ENCODE data around the gene AGFG2. TPM values are rescaled to one million over a fixed set of nuclear protein-coding genes. Genes with fewer than 3 reads are reported as not detected.

The AGFG2 gene
- total and polyA plus RNA-seq, 2 of the 13 experiments (the other 11 are each of a cell fraction or from before 2014, with no cell fraction given) = 125 to 132 TPM

DNA sequence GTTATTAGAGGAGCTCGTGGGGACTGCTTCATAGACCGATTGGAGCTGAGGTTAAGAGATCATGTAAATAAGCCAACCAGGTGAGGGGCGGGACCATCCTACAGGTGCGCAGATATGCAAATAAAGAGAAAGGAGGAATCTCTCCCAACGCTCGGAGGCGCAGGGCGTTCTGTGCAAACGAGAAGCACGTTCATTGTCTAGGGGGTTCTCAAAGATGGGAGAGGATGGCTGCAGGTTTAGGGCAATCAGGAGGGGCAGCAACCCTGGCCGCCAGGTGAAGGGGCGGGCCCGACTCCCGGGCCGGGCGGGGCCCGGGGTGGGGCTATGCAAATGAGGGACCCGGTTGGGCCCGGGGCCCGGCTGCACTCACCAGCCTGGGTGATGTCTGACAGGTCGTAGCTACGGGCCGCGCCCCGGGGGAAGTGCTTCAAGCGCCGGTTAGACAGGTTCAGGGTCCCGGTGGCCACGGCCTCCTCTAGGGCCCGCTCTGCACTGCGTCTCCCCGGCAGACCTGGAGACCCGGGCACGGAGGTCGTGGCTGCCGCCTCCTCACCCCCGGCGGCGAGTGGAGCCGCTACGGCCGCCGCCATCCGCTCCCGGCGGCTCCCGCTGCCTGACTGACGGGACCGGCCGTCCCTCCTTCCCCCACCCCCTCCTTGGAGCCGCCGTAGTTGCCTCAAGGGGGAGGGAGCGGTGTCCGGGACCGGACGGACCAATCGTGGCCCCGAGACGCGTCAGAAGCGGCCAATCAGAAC is 46.7 kb downstream of the AGFG2 start, which contains the start of gene LRCH4 (continued):
- TF ChIP-seq, protein P1, sequence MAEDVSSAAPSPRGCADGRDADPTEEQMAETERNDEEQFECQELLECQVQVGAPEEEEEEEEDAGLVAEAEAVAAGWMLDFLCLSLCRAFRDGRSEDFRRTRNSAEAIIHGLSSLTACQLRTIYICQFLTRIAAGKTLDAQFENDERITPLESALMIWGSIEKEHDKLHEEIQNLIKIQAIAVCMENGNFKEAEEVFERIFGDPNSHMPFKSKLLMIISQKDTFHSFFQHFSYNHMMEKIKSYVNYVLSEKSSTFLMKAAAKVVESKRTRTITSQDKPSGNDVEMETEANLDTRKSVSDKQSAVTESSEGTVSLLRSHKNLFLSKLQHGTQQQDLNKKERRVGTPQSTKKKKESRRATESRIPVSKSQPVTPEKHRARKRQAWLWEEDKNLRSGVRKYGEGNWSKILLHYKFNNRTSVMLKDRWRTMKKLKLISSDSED (CRISPR knock-in tag; IDR thresholded peaks at IDR 0.05) = no peak
- TF ChIP-seq RXRB (CRISPR knock-in tag; IDR thresholded peaks at IDR 0.05; ENCODE audit: borderline replicate concordance) (peak; percentile 69), AGO2 (optimal IDR thresholded peaks at IDR 0.05; ENCODE audit: low read depth, low read length) (peak; percentile 60), HDAC2 (CRISPR knock-in tag; IDR thresholded peaks at IDR 0.05) (peak; percentile 73), ZBTB7B (CRISPR knock-in tag; IDR thresholded peaks at IDR 0.05) (no peak; the same call in none of the 2 replicates), ETV6 (CRISPR knock-in tag; conservative IDR thresholded peaks at IDR 0.05) (peak; percentile 86), GATAD2A (CRISPR knock-in tag; IDR thresholded peaks at IDR 0.05) (no peak), KLF13 (CRISPR knock-in tag; IDR thresholded peaks at IDR 0.05) (no peak), POLR2G (IDR thresholded peaks at IDR 0.05; ENCODE audit: low read depth, low read length) (peak; percentile 96), POLR2A (IDR thresholded peaks at IDR 0.05; ENCODE audit: insufficient read depth in 1 of 2, low read depth in 2 of 2, low read length in 2 of 2) (peak; percentile 97 to 98), ZNF337 (CRISPR knock-in tag; IDR thresholded peaks at IDR 0.05; ENCODE audit: borderline replicate concordance, low read depth) (no peak), TMF1 (CRISPR knock-in tag; IDR thresholded peaks at IDR 0.05; ENCODE audit: low read depth) (peak; percentile 55; the same call in 1 of the 2 replicates), ARNT (IDR thresholded peaks at IDR 0.05) (no peak), ISL2 (CRISPR knock-in tag; IDR thresholded peaks at IDR 0.05) (peak; percentile 80), JUNB (CRISPR knock-in tag; IDR thresholded peaks at IDR 0.05; ENCODE audit: borderline replicate concordance) (no peak), ZNF33A (CRISPR knock-in tag; IDR thresholded peaks at IDR 0.05; ENCODE audit: borderline replicate concordance) (no peak), MXI1 (IDR thresholded peaks at IDR 0.05; ENCODE audit: borderline replicate concordance, low read depth, low read length) (peak; percentile 68; the same call in 1 of the 3 replicates), ZNF589 (CRISPR knock-in tag; conservative IDR thresholded peaks at IDR 0.05) (no peak), ZNF282 (IDR thresholded peaks at IDR 0.05; ENCODE audit: partially characterized antibody) (no peak), FOXP1 (IDR thresholded peaks at IDR 0.05) (no peak), FOXP1 (CRISPR knock-in tag; IDR thresholded peaks at IDR 0.05) (no peak), ZNF331 (CRISPR knock-in tag; IDR thresholded peaks at IDR 0.05) (peak; percentile 70; the same call in 1 of the 2 replicates), NFYC (CRISPR knock-in tag; IDR thresholded peaks at IDR 0.05) (no peak)
- TF ChIP-seq, protein P2, sequence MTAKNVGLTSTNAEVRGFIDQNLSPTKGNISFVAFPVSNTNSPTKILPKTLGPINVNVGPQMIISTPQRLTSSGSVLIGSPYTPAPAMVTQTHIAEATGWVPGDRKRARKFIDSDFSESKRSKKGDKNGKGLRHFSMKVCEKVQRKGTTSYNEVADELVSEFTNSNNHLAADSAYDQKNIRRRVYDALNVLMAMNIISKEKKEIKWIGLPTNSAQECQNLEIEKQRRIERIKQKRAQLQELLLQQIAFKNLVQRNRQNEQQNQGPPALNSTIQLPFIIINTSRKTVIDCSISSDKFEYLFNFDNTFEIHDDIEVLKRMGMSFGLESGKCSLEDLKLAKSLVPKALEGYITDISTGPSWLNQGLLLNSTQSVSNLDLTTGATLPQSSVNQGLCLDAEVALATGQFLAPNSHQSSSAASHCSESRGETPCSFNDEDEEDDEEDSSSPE (CRISPR knock-in tag; IDR thresholded peaks at IDR 0.05) = no peak
- TF ChIP-seq, protein P3, sequence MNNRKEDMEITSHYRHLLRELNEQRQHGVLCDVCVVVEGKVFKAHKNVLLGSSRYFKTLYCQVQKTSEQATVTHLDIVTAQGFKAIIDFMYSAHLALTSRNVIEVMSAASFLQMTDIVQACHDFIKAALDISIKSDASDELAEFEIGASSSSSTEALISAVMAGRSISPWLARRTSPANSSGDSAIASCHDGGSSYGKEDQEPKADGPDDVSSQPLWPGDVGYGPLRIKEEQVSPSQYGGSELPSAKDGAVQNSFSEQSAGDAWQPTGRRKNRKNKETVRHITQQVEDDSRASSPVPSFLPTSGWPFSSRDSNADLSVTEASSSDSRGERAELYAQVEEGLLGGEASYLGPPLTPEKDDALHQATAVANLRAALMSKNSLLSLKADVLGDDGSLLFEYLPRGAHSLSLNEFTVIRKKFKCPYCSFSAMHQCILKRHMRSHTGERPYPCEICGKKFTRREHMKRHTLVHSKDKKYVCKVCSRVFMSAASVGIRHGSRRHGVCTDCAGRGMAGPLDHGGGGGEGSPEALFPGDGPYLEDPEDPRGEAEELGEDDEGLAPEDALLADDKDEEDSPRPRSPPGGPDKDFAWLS (CRISPR knock-in tag; IDR thresholded peaks at IDR 0.05; ENCODE audit: borderline replicate concordance) = no peak
- TF ChIP-seq, protein P4, sequence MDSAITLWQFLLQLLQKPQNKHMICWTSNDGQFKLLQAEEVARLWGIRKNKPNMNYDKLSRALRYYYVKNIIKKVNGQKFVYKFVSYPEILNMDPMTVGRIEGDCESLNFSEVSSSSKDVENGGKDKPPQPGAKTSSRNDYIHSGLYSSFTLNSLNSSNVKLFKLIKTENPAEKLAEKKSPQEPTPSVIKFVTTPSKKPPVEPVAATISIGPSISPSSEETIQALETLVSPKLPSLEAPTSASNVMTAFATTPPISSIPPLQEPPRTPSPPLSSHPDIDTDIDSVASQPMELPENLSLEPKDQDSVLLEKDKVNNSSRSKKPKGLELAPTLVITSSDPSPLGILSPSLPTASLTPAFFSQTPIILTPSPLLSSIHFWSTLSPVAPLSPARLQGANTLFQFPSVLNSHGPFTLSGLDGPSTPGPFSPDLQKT (CRISPR knock-in tag; IDR thresholded peaks at IDR 0.05; ENCODE audit: borderline replicate concordance) = no peak
